ENCODE results near the gene LEKR1. TPM values are rescaled to one million over a fixed set of nuclear protein-coding genes. Genes with fewer than 3 reads are reported as not detected.
"Not testable (repeated sequence)": the region's sequence is repeated elsewhere in the genome, so short reads cannot be mapped to it uniquely, and the experiment has no call there.

The LEKR1 gene
- total and polyA plus RNA-seq, 9 of the 15 experiments (the other 6 are each of a cell fraction or from before 2014, with no cell fraction given) = 0.76 to 1.8 (median 1.2) TPM

- TF ChIP-seq FOXP4 (CRISPR knock-in tag; IDR thresholded peaks at IDR 0.05; ENCODE audit: borderline replicate concordance) = no peak
Observed at GRCh38 chr3:156797368-156797767, 28.8 kb upstream of the LEKR1 start (continued).

GRCh38 chr3:156800287-156800686 lies 25.9 kb upstream of the LEKR1 start:
- in situ Hi-C loops (cut with MboI); H2AFZ ChIP-seq (ENCODE audit: low read depth, low read length); H3K9me1 ChIP-seq (ENCODE audit: control insufficient read depth, insufficient read depth, low read length); H3K36me3 ChIP-seq (ENCODE audit: control insufficient read depth, insufficient read depth, low read length); FAIRE-seq; H4K20me1 ChIP-seq (replicated peaks; ENCODE audit: control insufficient read depth, insufficient read depth, low read length); POLR2A ChIA-PET; DNase-seq (ENCODE audit: extremely low read depth in 1 of 4, low spot score in 3 of 4); H3K27ac ChIP-seq (ENCODE audit: extremely low read depth, low read depth, low read length); H3K79me2 ChIP-seq (ENCODE audit: control insufficient read depth, insufficient read depth, low read length); BruUV-seq (replicated peaks); CTCF ChIA-PET (ENCODE audit: low intra/inter-chr PET ratio); intact Hi-C loops (cut with micrococcal nuclease); H3K27me3 ChIP-seq (ENCODE audit: control insufficient read depth in 2 of 2, insufficient read depth in 2 of 2, low read length in 2 of 2); H3K9me3 ChIP-seq (replicated peaks; ENCODE audit: control insufficient read depth, insufficient read depth, low read depth, low read length); H3K9ac ChIP-seq (ENCODE audit: insufficient read depth in 1 of 2, low read depth in 2 of 2, low read length in 2 of 2); H3K4me3 ChIP-seq; ATAC-seq; H3K4me1 ChIP-seq (replicated peaks in 1 of 2; ENCODE audit: control insufficient read depth in 2 of 2, insufficient read depth in 2 of 2, low read length in 2 of 2); H3K4me2 ChIP-seq (ENCODE audit: insufficient read depth, low read length): not testable (repeated sequence)
- TF ChIP-seq ZNF431 (CRISPR knock-in tag; IDR thresholded peaks at IDR 0.05) (peak; percentile 96), ZNF280A (IDR thresholded peaks at IDR 0.05; ENCODE audit: low read depth, partially characterized antibody) (peak; percentile 27), CC2D1A (IDR thresholded peaks at IDR 0.05) (0 out of 2 replicates have a peak, but pooled peaks have one; percentile 25), ZNF184 (CRISPR knock-in tag; IDR thresholded peaks at IDR 0.05) (0 out of 2 replicates have a peak, but pooled peaks have one; percentile 78), TRIM24 (IDR thresholded peaks at IDR 0.05) (peak; percentile 45 to 59; a peak in 2 of 4 replicates), ZFP36 (IDR thresholded peaks at IDR 0.05; ENCODE audit: low read depth, low read length, partially characterized antibody) (peak; percentile 55), TRIM28 (IDR thresholded peaks at IDR 0.05) (peak; percentile 54; the same call in 1 of the 2 replicates)
- 83% methylated on average over 4 of the region's 4 CpGs for WGBS (ENCODE audit: insufficient coverage, low coverage, missing lambda C conversion rate)

Measured in K562 (cell line).